ENCODE measurements around the gene SRGAP2C.
"Not testable (repeated sequence)": the region's sequence is repeated elsewhere in the genome, so short reads cannot be mapped to it uniquely, and the experiment has no call there.

The SRGAP2C gene

DNA sequence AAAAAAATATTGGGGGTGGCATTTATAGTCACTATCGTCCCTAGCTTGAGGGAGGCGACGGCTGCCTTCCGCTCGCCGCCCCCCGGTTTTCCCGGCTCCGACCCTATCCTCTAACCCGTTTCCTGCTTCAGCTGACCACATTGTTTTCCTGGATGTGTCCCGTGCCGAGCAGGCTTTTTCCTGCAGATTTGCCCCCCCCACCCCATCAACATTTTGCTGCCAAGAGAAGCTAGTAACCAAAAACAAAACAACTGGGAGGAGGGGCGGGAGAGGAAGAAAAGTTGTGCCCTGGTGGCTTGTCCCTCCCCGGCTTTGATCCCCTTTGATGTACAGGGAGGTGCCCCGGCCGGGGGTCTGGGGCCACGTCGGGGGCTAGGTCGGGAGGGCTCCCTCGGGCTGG lies 1.4 kb downstream of the SRGAP2C start:
- DNase-seq (ENCODE audit: low read depth), result not testable (repeated sequence)

DNA sequence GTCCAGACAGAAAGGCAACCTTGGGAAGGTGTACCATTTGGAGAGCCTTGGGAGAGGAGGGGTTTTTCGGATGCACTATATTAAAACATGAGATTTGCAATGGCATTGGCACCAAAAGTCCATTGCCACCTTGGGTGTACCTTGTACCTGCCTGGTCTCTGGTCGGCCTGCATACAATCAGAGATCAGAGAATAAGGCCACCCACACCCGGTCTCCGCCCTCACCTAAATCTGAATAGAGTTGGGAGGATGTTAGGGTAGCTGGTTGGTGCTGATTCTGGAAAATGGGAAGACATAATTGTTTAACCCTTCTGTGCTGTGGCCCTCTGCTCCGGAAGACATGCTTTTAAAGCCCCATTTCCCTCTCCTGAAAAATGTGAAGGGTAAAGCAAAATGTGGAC lies 3.1 kb downstream of the SRGAP2C start:
- DNase-seq (ENCODE audit: low read depth), result not testable (repeated sequence)

DNA sequence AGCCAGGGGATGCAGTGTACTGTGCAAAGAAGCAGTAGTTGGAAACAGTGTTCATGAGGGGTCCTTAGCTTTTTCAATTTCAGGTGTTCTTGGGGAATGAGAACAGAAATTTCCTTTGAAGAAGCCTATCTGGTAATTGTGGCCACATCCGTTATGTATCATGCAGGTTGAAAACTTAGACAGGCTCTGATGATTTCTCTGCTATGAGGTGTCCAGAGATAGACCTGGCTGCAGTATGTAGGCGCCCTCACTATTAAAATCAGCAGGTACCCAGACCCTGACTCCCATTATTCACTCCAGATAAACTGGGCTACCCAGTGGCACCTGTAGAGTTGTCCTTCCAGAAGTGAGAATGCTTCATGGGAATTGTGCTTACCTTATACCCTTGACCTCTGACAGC lies 7.7 kb downstream of the SRGAP2C start:
- DNase-seq (ENCODE audit: low read depth), result not testable (repeated sequence)

DNA sequence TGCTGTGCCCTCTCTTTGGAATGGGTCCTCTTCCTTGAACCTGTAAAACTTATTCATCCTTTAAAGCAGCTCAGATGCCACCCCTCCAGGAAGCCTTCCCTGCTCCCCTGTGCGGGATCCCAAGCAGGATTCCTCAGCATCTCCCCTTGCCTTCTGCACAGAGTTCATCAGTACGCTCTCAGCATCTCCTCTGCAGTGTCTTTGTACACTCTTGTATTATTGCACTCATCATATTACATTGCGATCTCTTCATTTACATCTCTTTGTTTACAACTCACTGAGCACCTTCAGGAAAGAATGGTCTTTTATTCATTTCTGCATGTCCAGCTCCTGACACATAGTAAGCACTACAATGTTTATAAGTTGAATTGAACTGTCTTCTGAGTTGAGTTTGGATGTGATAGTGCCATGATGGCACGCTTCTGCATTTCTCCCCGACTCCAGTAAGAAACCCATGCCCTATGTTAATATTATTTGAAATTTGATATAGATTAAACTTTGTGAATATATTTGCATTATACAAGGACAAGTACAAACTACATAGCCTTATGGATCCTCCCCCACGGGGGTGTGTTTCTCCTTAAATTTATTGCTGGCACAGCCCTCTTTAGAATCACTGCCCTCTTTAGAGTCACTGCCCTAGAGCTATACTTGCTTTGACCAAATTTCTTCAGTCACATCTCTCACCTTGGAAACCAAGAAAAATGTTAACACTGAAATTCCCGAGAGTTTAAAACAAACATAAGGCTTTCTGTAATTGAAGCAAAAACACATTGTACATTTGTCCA lies 12.5 kb downstream of the SRGAP2C start:
- not testable (repeated sequence) for DNase-seq (ENCODE audit: low read depth)

DNA sequence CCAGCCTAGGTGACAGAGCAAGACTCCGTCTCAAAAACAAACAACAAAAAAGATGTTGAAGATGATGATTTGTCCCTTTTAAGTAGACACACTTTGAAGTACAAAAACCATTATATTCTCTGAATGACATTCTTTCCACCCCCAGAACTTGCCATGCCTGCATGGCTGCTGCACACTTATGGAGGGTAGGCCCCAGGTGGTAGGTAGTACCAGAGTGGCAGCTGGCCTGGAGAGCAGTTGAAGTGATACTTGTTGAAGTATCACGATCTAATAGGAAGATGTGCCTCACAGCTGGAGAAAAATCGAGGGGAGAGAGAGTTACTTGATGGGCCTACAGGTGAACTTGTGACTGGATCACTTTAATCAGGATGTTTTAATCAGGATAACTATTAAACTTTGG lies 15.0 kb downstream of the SRGAP2C start:
- not testable (repeated sequence) for DNase-seq (ENCODE audit: low read depth)

DNA sequence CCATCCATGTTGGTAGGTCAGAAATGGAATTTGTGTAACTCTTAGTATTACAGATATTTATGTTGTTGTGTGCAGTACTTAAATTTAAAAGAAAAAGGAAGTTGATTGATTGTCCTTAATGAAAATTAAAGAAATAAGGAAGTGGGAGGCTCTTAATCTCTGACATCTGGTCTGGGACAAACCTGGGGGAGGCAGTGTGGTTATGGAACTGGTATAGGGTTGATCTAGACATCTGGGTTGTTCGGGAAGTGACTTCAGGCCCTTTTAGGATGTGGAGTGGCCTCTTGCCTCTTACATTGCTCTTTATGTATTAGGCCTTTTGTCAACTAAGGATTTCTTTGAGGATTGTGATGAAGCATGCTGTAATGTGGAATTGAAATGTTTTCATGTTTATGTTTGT lies 15.5 kb downstream of the SRGAP2C start:
- DNase-seq (ENCODE audit: low read depth), result not testable (repeated sequence)

DNA sequence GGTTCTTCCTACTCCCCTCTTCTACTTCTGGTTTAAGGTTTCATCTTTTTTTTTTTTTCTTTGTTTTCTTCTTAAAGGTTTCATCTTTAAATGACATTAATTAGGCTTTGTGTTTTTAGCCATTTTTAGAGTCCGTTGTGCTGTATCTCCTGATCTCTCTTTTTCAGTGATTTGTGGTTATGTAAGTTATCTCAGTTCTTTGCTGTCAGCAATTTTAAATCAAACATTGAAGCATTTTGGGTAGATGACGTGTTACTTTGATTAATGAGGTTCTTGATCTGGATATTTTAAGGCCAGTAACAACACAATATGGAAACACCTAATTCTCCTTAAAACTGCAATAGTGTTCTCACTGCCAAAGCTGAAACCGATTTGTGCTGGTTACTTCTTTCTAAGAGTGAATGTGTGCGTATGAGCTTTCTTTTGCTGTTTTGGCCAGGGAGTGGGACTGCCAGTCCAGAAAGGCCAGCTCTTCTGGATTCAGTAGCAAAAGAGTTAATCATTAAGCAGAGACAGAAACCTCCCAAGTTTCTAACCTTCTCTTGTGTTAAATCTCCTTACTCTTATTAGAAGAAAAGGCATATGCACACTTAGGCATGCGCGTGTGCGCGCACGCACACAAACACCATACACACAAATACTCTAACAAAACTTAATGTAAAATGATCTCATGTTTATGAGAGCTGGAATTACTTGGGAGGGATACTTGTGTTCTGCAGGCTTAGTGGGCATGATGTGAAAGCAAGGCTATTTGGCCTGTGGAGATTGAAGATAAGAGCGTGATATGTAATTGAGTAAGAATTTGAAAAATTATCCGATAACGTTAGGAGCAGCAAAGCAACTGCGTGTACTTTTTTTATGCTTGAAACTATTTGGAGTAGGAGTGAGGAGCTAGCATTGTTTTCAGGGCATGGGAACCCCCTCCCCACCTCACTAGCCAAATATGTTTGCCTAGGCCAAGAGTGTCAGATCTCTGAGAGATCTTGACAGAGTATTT lies 16.5 kb downstream of the SRGAP2C start:
- not testable (repeated sequence) for DNase-seq (ENCODE audit: low read depth)

DNA sequence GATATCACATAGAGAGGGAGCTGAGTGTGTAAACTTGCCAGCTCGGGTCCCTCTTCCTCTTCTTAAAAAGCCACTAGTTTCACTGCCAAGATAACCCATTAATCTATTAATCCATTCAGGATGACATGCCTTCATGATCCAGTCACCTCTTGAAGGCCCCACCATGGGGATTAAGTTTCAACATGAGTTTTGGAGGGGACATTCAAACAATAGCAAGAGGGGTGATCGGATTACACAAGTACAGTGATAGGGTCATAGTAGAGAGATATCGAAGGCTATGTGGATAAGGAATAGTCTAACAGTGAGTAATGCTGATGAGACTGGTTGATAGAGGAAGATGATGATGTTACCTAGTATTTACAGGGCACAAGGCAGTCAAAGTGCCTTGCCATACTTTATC lies 18.2 kb downstream of the SRGAP2C start:
- not testable (repeated sequence) for DNase-seq (ENCODE audit: low read depth)

DNA sequence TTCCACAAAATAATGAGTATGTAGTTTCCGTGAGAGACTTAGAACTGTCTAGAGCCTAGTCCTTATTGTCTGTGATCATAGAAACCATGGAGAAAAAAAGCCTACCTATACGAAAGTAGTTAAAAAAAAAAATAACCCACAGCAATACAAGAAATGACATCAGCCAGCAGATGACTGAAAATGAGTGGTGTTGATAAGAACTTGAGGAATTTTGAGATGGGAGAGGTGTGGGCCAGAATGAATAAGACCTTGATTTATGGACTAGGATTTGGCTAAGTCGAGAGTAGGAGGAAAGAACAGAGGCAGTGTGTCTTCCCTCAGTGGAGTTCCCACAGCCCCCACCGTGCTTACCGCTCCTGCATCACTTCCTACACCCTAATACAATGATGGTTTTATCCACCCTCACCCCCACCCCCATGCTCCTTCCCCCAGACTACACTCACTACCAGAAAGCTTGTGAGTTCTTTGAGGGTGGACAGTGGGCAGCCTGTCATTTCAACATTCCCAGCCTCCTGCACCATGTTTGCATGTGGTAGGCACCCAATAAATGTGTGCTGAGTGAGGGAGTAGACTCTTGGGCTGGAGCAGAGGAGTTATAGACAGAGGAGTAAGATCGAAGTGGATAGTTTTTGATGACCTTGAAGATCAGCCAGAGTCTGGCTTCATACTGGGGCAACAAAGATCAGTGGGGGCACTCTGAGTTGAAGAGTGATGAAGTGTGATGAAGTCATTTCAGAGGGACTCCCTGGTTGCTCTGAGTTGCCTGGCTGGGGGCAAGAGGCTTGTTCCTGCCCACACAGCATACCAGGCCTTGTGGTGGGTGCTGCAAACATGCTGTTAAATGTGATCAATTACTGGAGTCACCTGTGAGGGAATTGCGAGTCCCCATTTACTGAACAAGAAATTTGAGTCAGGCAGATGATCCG lies 21.3 kb downstream of the SRGAP2C start:
- DNase-seq (ENCODE audit: low read depth), result not testable (repeated sequence)

DNA sequence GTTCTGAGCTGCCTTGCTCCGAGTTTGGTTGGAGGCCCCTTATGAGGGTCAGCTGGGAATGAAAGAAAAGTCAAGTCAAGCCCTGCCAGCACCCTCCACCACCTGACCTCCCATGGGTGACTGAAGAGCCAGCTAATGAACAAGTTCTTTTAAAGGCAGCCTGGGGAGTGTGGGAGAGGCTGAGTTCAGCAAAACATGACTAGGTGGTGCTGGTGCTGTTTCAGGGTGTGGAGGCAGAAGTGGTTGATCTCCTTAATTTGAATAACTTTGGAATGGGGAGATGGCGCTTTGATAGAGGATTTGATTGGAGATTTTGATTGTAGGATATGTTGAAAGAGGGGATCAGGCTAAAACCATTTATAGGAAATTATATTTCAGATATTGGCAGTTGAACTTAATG lies 22.6 kb downstream of the SRGAP2C start:
- not testable (repeated sequence) for DNase-seq (ENCODE audit: low read depth)

DNA sequence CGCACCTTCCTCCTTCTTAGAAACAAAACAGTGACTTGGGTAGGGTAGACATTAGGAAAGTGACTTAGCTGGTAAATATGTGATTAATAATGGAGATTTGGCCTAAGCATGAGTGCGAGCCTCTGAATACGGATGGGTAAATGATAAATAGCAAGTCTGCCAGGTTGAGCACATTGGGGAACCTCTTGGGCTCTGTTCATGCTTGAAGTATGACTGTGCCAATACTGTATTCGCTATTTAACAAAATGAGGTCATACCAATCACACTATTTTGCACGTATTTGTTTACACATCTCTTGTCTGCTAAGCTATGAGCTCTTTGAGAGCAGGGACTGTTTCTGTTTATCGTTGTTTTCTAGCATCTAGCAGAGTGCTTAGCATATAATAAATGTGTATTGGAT lies 23.6 kb downstream of the SRGAP2C start:
- DNase-seq (ENCODE audit: low read depth), result not testable (repeated sequence)

DNA sequence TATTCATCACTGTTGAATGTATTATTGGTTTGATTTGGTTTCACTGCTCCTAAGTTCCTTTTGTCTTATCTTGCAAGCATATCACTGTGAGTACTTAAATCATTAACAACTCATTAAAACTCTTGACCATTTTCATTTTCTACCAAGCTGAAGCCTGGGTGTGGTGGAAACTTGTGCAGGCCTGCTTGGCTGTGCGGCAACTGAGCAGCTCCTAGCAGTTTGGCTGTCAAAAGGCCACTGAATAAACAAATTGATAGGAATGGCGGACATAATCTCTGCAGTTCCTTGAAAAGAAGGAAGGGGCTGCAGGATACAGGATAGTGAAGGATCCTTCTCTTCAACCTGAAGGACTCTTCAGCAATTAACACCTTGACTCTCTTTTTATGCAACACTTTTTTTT lies 26.0 kb downstream of the SRGAP2C start:
- DNase-seq (ENCODE audit: low read depth), result not testable (repeated sequence)

DNA sequence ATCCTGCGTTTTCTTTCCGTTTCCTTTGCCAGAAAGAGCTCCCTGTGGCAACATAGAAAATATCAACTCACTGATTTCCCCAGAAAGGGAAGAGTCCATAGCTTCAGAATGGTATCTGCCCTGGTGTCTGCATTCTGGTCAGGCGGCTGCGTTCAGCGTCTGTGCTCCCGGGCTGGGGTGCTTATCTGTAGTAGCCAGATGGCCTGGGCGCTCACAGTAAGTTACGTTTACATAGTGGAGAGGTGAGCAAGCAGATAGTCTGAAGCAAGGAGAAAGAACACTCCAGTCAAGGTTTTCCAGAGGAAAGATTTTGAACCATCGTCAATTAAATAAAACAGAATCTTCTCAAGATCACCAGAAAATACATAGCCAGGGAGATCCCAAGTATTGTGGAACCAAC lies 28.7 kb downstream of the SRGAP2C start:
- DNase-seq (ENCODE audit: low read depth), result not testable (repeated sequence)

DNA sequence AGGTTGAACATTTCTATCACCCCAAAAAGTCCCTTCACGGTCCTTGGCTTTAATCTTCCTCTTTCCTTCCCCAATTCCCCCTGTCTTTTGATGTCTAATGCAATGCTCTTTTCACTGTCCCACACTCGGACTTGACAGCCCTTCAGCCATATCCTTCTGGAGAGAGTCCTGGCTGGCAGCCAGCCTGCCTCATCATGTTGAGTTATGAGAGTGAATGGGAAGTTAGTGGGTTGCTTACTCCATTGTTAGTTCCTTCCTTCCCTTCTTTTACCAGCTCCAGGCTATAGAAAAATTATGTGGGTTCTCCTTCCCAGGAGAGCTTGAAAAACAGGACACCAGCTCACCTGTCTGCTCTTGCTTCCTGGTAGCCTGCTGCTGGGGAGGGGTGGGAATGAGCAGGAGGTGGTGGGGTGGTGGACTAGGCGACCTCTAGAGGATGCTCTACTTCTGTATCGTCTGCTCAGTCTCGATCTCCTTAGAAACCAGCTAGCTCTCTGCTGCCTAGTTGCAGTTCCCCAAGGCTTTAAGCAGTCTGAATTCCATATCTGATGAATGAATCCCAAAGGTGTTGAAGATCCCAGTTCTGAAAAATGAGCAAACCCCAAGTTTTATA lies 29.9 kb downstream of the SRGAP2C start:
- DNase-seq (ENCODE audit: low read depth), result not testable (repeated sequence)

DNA sequence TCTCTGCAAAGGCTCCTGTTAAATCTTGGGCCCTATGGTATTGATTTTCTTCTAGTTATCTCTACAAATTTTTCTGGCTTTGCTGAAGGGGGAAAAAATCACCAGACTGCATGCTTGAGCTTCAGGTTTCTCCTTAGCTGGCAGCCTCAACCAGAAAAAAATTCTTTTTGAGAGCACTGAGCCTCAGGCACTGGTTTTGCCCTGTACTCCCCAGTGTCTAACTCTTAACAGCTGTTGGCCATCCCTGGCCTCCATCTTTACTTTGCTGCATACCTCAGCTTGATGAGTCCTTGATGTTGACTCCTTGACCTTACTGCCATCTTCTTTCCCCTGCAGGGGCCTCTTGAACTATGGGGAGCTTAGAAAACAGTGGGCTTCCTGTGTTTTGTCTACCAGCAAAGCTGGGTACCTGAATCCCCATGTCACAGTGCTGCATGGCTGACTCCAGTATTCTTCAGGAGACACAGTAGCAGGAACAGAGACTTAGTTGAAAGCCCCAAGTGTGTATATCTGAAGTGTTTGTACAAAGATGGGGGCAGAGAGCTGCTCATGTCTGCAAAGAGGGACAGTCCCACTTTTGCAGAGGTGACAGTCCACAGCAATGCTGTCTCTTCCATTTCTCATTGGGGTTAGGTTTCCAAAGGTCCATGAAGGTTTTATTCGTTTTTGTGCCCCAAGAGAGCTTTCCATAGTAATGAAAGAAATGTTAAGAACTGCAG lies 31.1 kb downstream of the SRGAP2C start:
- DNase-seq (ENCODE audit: low read depth), result not testable (repeated sequence)

DNA sequence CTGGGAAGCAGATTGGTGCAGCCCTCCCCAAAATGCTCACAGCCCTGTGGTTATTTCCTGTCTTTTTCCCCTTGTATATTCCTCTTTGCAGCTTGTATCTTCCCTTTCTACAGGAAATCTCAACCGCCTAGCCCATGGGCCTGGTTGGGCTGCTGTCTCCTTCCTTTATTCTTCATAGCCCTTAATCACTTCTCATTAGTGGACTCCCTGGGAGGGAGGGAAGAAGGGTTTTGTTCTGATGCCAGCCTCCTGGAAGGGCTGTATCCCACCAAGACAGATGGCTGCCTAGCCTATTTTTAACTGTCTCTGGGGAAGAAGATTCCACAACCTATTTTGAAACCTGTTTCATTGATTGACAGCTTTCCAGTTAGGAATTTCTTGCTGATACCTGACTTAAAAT lies 31.9 kb downstream of the SRGAP2C start:
- not testable (repeated sequence) for DNase-seq (ENCODE audit: low read depth)

DNA sequence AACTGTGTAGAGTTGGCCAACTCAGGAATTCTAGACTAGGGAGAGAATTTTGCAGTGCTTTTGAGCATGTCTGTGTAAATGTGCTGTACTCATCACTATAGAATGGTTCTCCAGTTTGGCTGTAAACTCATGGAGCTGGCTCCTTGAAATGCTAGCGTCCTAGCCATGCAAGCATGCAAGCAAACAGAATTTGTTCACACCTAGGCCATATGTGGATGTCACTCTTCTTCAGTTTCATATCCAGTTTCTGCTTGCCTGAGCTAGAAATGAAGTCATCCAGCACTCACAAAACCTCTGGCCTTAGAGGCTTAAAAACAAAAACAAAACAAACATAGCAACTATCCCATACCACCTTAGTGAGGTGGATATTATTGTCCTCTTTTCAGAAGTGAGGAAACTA lies 37.0 kb downstream of the SRGAP2C start:
- DNase-seq (ENCODE audit: low read depth), result not testable (repeated sequence)

DNA sequence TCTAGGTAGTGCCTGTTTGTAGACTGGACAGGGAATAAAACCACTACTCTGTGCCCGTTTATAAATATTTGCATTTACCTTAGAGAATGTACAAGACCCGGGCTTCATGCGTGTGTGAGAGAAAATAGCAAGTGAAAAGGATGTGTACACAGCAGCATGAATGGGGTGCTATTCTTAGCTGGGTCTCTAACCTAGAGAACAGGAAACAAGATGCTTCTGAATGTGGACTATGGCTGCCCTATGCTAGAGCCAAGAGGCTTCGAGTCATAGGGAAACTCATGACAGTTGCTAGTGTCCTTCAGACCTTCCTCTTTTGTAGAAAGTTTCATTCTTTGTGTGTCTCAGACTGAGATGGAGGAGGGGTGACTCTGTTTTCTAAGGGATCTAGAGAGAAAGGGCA lies 39.9 kb downstream of the SRGAP2C start:
- not testable (repeated sequence) for DNase-seq (ENCODE audit: low read depth)

DNA sequence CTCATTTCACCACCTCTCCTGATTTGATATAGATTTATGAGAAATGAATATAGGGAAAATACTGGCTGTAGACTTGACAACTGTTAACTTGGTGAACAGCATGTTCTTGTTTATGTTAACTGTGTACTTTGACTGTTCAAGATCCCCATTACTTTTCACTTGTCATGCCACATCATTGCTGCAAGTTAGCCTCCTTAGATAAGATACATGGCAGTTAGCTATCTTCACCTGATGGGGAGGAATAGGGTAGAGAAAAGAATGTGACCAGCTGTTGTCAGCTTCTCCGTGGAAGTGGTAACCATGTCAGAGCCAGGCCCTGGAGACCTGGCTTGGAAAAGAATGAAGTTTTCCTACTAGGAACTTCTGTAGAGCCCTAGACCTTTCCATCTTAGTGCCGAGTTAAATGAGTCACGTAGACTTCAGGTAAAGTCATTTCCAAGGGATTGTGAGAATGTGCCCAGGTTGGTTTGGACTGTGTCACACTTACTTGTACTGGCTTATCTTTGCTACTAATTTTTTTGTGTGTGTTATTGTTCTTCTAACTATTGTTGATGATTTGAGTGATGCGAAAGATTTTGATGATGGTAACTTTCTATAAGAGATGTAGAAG lies 41.6 kb downstream of the SRGAP2C start:
- DNase-seq (ENCODE audit: low read depth), result not testable (repeated sequence)

DNA sequence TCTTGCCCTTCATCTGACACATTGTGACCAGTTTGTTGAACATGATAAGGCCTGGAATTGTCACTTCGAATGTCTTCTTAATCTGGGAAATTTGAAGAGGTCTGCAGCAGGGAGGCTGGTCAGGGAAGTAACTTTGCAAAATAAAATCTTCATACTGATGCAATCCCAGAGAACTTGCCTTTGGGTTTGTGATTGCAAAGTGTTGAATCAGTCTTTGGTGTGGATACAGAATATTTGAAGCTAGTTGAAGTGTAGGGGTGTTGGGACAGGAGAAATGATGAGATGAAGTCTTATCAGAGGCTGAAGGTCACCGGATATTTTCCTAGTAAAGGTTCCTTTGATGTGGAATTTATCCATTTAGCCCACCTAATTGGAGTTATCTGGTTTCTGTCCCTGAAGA lies 42.1 kb downstream of the SRGAP2C start:
- not testable (repeated sequence) for DNase-seq (ENCODE audit: low read depth)

All from stimulated activated CD8-positive, alpha-beta memory T cell treated with anti-CD3 and anti-CD28 coated beads, Interleukin-12 subunit alpha, Interleukin-12 subunit beta, amount 100 ng/mL, for 4 hours (primary cell).